ENCODE results near the gene GPR17.

GRCh38 chr2:127637236-127637630 lies 8.7 kb upstream of the GPR17 start:
- TF ChIP-seq CTCF (IDR thresholded peaks at IDR 0.05; ENCODE audit: insufficient read depth, low read length, poor library complexity, severe bottlenecking): no peak
- TF ChIP-seq EZH2phosphoT487 (conservative IDR thresholded peaks at IDR 0.05; ENCODE audit: low read length): no peak

Measured in SU-DHL-6 (cell line).